GM23248 (cell line): ENCODE results near the gene SLC43A1. TPM values are rescaled to one million over a fixed set of nuclear protein-coding genes. Genes with fewer than 3 reads are reported as not detected.

ENCODE experiments used
- DNase-seq: peaks from one replicate; pipeline ENCODE4 v3.0.0-alpha.2; 2015
- H2AFZ ChIP-seq: fragments of 200-600 bp; sonication (generic); 2 replicates; pipeline ENCODE4 v1.6.1; 2016; ENCODE audit warnings: antibody characterized with exemption
- H3F3A ChIP-seq: fragments of 200-600 bp; sonication (generic); 2 replicates; pipeline ENCODE4 v1.6.1; 2016; ENCODE audit warnings: mild to moderate bottlenecking, antibody characterized with exemption, mixed run types; ENCODE audit not compliant: insufficient read depth
- H3K27ac ChIP-seq: fragments of 200-600 bp; sonication (generic); 2 replicates; pipeline ENCODE4 v1.5.1; 2016; ENCODE audit warnings: mild to moderate bottlenecking
- H3K27me3 ChIP-seq: fragments of 200-600 bp; sonication (generic); replicated peaks from 2 replicates; pipeline ENCODE4 v1.6.1; 2016; ENCODE audit warnings: mild to moderate bottlenecking; ENCODE audit not compliant: insufficient read depth
- H3K36me3 ChIP-seq: fragments of 200-600 bp; sonication (generic); 2 replicates; pipeline ENCODE4 v1.6.1; 2016; ENCODE audit warnings: low read depth, mild to moderate bottlenecking
- H3K4me1 ChIP-seq: fragments of 200-600 bp; sonication (generic); 2 replicates; pipeline ENCODE4 v1.6.1; 2016; ENCODE audit warnings: mild to moderate bottlenecking; ENCODE audit not compliant: insufficient read depth
- H3K4me2 ChIP-seq: fragments of 200-600 bp; sonication (generic); one replicate; pipeline ENCODE4 v1.6.1; 2016; ENCODE audit warnings: mild to moderate bottlenecking; ENCODE audit not compliant: unreplicated experiment
- H3K4me3 ChIP-seq: fragments of 200-600 bp; sonication (generic); 2 replicates; pipeline ENCODE4 v1.5.1; 2016; ENCODE audit warnings: mild to moderate bottlenecking
- H3K79me2 ChIP-seq: fragments of 200-600 bp; sonication (generic); 2 replicates; pipeline ENCODE4 v1.6.1; 2016; ENCODE audit warnings: mild to moderate bottlenecking; ENCODE audit not compliant: insufficient read depth
- H3K9ac ChIP-seq: fragments of 200-600 bp; sonication (generic); 2 replicates; pipeline ENCODE4 v1.6.1; 2016; ENCODE audit warnings: mild to moderate bottlenecking
- H3K9me2 ChIP-seq: fragments of 200-600 bp; sonication (generic); 2 replicates; pipeline ENCODE4 v1.6.1; 2016; ENCODE audit warnings: mixed run types, mild to moderate bottlenecking, moderate library complexity; ENCODE audit not compliant: insufficient read depth
- H3K9me3 ChIP-seq: fragments of 200-600 bp; sonication (generic); one replicate; pipeline ENCODE4 v1.6.1; 2017; ENCODE audit warnings: low read depth
- H4K20me1 ChIP-seq: fragments of 200-600 bp; sonication (generic); 2 replicates; pipeline ENCODE4 v1.6.0; 2016; ENCODE audit not compliant: insufficient read depth
- EZH2 ChIP-seq: fragments of 200-600 bp; sonication (generic); IDR thresholded peaks from 2 replicates; pipeline ENCODE4 v1.6.1; 2018; ENCODE audit warnings: antibody characterized with exemption, mild to moderate bottlenecking; ENCODE audit not compliant: insufficient read depth, poor library complexity, severe bottlenecking
- EZH2phosphoT487 ChIP-seq: fragments of 200-600 bp; sonication (generic); IDR thresholded peaks from 2 replicates; pipeline ENCODE4 v1.6.1; 2018; ENCODE audit warnings: antibody characterized with exemption, moderate library complexity, mild to moderate bottlenecking, low read depth; ENCODE audit not compliant: insufficient read depth
- WGBS, 2 experiments: methylation state at CpG; one replicate each; pipeline ENCODE4 v1.1.6; 2015 to 2017; ENCODE audit warnings: low lambda C conversion rate in 2 of 2, low coverage in 1 of 2; ENCODE audit errors: missing lambda C conversion rate in 2 of 2; 5-methylcytosine and 5-hydroxymethylcytosine counted together
- in situ Hi-C: fragments of 300-500 bp; cut with MboI; formaldehyde crosslinking; loops from 2 replicates; pipeline ENCODE4 v1.15.0; 2020
- polyA plus RNA-seq: library from polyadenylated mRNA; unstranded; fragments of >200 nt; fragmentation: Nextera tagmentation; extraction: Ambion mirVana; gene quantifications from 2 replicates; pipeline ENCODE4 v1.2.1, GENCODE V29; 2016
- total RNA-seq: library from RNA; depleted of rRNA; stranded (reverse); fragments of >200 nt; shearing (Covaris generic); gene quantifications from 2 replicates; pipeline ENCODE4 v1.2.3, GENCODE V29; 2014; rRNA removed

SLC43A1 gene
- total RNA-seq = 6.2 and 9.3 TPM in 2 replicates
- polyA plus RNA-seq = 7.1 and 7.7 TPM in 2 replicates

- Histone ChIP-seq H3K36me3 (no peaks in the 10 kb centered on the region), H3F3A (no peaks in the 10 kb centered on the region), H3K9me3 (no peaks in the 10 kb centered on the region), H3K79me2 (no peaks in the 10 kb centered on the region), H4K20me1 (no peaks in the 10 kb centered on the region), H3K27ac (peak within 1 kb of the TSS; percentile 48), H3K27me3 (no peaks in the 10 kb centered on the region), H3K4me1 (peaks cover 4% of the 10 kb centered on the region; the same call in 1 of the 2 replicates), H3K9me2 (no peaks in the 10 kb centered on the region), H2AFZ (peak within 1 kb of the TSS; percentile 100), H3K9ac (peak within 1 kb of the TSS; percentile 89), H3K4me2 (peak within 1 kb of the TSS; percentile 95), H3K4me3 (peak within 1 kb of the TSS; percentile 99)
- in situ Hi-C loops = no loop called here
- TF ChIP-seq EZH2phosphoT487 (no peak), EZH2 (no peak)
- DNase-seq = peak; percentile 80
- WGBS, 2 experiments = 0 to 1% methylated on average over 53 to 55 of the region's 66 CpGs
These were observed at the start of gene SLC43A1 for GRCh38 chr11:57515332-57516060. TSS of gene SLC43A1 (minus strand) at chr11:57515702. CDS start at chr11:57514111, 1,591 bp downstream.

- no peak for DNase-seq
- no peak overlapping the region for H3K4me2 ChIP-seq
- peaks cover 61% of the 10 kb centered on the region for H3K79me2 ChIP-seq
- 0 out of 2 replicates have a peak, but pooled peaks cover 8% of the 10 kb centered on the region for H3F3A ChIP-seq
- WGBS, 2 experiments = 70 to 74% methylated on average over 4 of the region's 4 CpGs
- no peak overlapping the region for H2AFZ ChIP-seq
- H3K4me1 ChIP-seq = peaks cover 10% of the 10 kb centered on the region; the same call in 1 of the 2 replicates
- no peaks in the 10 kb centered on the region for H4K20me1 ChIP-seq
- H3K9me3 ChIP-seq = no peaks in the 10 kb centered on the region
- H3K9me2 ChIP-seq = no peaks in the 10 kb centered on the region
- H3K9ac ChIP-seq = no peak overlapping the region
- H3K4me3 ChIP-seq = no peak overlapping the region
- H3K36me3 ChIP-seq = peaks cover 12% of the 10 kb centered on the region; the same call in 1 of the 2 replicates
- TF ChIP-seq EZH2phosphoT487 = no peak
- no peak for TF ChIP-seq EZH2
- H3K27ac ChIP-seq = no peak overlapping the region
- no peaks in the 10 kb centered on the region for H3K27me3 ChIP-seq
- in situ Hi-C loops = no loop called here
These were observed 47.1 kb upstream of the SLC43A1 start for GRCh38 chr11:57562596-57562995.

GRCh38 chr11:57560146-57560545 is 44.6 kb upstream of the SLC43A1 start:
- TF ChIP-seq EZH2phosphoT487 (no peak), EZH2 (no peak)
- peaks cover 16% of the 10 kb centered on the region; the same call in 1 of the 2 replicates for H3K36me3 ChIP-seq
- peaks cover 43% of the 10 kb centered on the region for H3K79me2 ChIP-seq
- H3K9ac ChIP-seq = no peak overlapping the region
- H3F3A ChIP-seq = no peaks in the 10 kb centered on the region
- H3K27ac ChIP-seq = no peak overlapping the region
- no peak overlapping the region for H2AFZ ChIP-seq
- H3K4me1 ChIP-seq = no peaks in the 10 kb centered on the region
- 85 to 92% methylated on average over 4 of the region's 4 CpGs for WGBS, 2 experiments
- no peaks in the 10 kb centered on the region for H3K9me3 ChIP-seq
- no peaks in the 10 kb centered on the region for H3K27me3 ChIP-seq
- in situ Hi-C loops = no loop called here
- H3K4me2 ChIP-seq = no peak overlapping the region
- H4K20me1 ChIP-seq = no peaks in the 10 kb centered on the region
- no peak for DNase-seq
- H3K9me2 ChIP-seq = no peaks in the 10 kb centered on the region
- no peak overlapping the region for H3K4me3 ChIP-seq

GRCh38 chr11:57556041-57556440 is 40.5 kb upstream of the SLC43A1 start:
- Histone ChIP-seq H3K27ac (no peak overlapping the region), H3K9me3 (no peaks in the 10 kb centered on the region), H2AFZ (no peak overlapping the region), H3K4me3 (no peak overlapping the region), H3F3A (no peaks in the 10 kb centered on the region), H3K9ac (no peak overlapping the region), H3K36me3 (peaks cover 30% of the 10 kb centered on the region; the same call in 1 of the 2 replicates), H3K79me2 (0 out of 2 replicates have a peak, but pooled peaks cover 3% of the 10 kb centered on the region), H3K27me3 (no peaks in the 10 kb centered on the region), H4K20me1 (no peaks in the 10 kb centered on the region), H3K4me2 (no peak overlapping the region), H3K9me2 (no peaks in the 10 kb centered on the region), H3K4me1 (no peaks in the 10 kb centered on the region)
- 71 to 73% methylated on average over 8 of the region's 8 CpGs for WGBS, 2 experiments
- TF ChIP-seq EZH2 (no peak), EZH2phosphoT487 (no peak)
- DNase-seq = no peak
- in situ Hi-C loops = no loop called here
